Skeletal muscle cell (primary cell): ENCODE measurements around the gene TAAR8.
"Not testable (repeated sequence)": the region's sequence is repeated elsewhere in the genome, so short reads cannot be mapped to it uniquely, and the experiment has no call there.

Experiments used
- DNase-seq: peaks from one replicate; pipeline ENCODE4 v3.0.0-alpha.2; 2010; ENCODE audit warnings: low read depth
- H3K4me3 ChIP-seq: 2 replicates; pipeline ENCODE4 v1.5.1; 2011; ENCODE audit warnings: low read depth, mild to moderate bottlenecking, control low read depth, low read length, moderate library complexity

The TAAR8 gene

GRCh38 chr6:132537145-132537544 lies 15.3 kb upstream of the TAAR8 start:
- no peak for DNase-seq
- no peak overlapping the region for H3K4me3 ChIP-seq

GRCh38 chr6:132537977-132538376 lies 14.5 kb upstream of the TAAR8 start, which contains the start of gene TAAR9:
Gene TAAR9, plus strand, starts transcription at chr6:132538277. Its CDS starts 13 bp downstream, at chr6:132538290.
- H3K4me3 ChIP-seq: no peak within 1 kb of the TSS
- DNase-seq: no peak

GRCh38 chr6:132544826-132545225 lies 7.6 kb upstream of the TAAR8 start:
- no peak overlapping the region for H3K4me3 ChIP-seq
- DNase-seq: no peak

GRCh38 chr6:132548746-132549463 lies 3.6 kb upstream of the TAAR8 start:
- no peak for DNase-seq
- H3K4me3 ChIP-seq: no peak overlapping the region

- H3K4me3 ChIP-seq: no peak overlapping the region
- no peak for DNase-seq
Measured at GRCh38 chr6:132551214-132551613, 1.3 kb upstream of the TAAR8 start.

- DNase-seq, H3K4me3 ChIP-seq: not testable (repeated sequence)
Measured at GRCh38 chr6:132560087-132560486, 7.6 kb downstream of the TAAR8 start.

GRCh38 chr6:132566404-132566803 lies 13.9 kb downstream of the TAAR8 start:
- no peak for DNase-seq
- H3K4me3 ChIP-seq: no peak overlapping the region

- no peak for DNase-seq
- no peak overlapping the region for H3K4me3 ChIP-seq
Measured at GRCh38 chr6:132567566-132567965, 15.1 kb downstream of the TAAR8 start.

- H3K4me3 ChIP-seq: no peak overlapping the region
- no peak for DNase-seq
Measured at GRCh38 chr6:132568611-132569010, 16.1 kb downstream of the TAAR8 start.

- no peak for DNase-seq
- no peak overlapping the region for H3K4me3 ChIP-seq
Measured at GRCh38 chr6:132569170-132569569, 16.7 kb downstream of the TAAR8 start.

- no peak for DNase-seq
- H3K4me3 ChIP-seq: no peak within 1 kb of the TSS
Measured at GRCh38 chr6:132570221-132570777, 17.8 kb downstream of the TAAR8 start, which contains the start of gene TAAR6. Gene TAAR6, plus strand, starts transcription at chr6:132570322. Its CDS starts 0 bp downstream, at chr6:132570322.

- H3K4me3 ChIP-seq: no peak overlapping the region
- DNase-seq: no peak
Measured at GRCh38 chr6:132571774-132572173, 19.3 kb downstream of the TAAR8 start.

GRCh38 chr6:132584698-132585097 lies 32.2 kb downstream of the TAAR8 start:
- no peak for DNase-seq
- H3K4me3 ChIP-seq: no peak overlapping the region

- no peak for DNase-seq
- no peak overlapping the region for H3K4me3 ChIP-seq
Measured at GRCh38 chr6:132587424-132587823, 35.0 kb downstream of the TAAR8 start.

- no peak for DNase-seq
Measured at GRCh38 chr6:132589454-132589853, 37.0 kb downstream of the TAAR8 start, which contains the start of gene TAAR5. Gene TAAR5, minus strand, starts transcription at chr6:132589741. Its CDS starts 55 bp downstream, at chr6:132589686.

GRCh38 chr6:132590362-132590761 lies 37.9 kb downstream of the TAAR8 start:
- H3K4me3 ChIP-seq: no peak overlapping the region
- no peak for DNase-seq

More at GRCh38 chr6:132589454-132589853, 37.0 kb downstream of the TAAR8 start, which contains the start of gene TAAR5:
- no peak within 1 kb of the TSS for H3K4me3 ChIP-seq

- DNase-seq: no peak
- H3K4me3 ChIP-seq: no peak overlapping the region
Measured at GRCh38 chr6:132592855-132593254, 40.4 kb downstream of the TAAR8 start.

- DNase-seq: no peak
Measured at GRCh38 chr6:132596201-132596600, 43.7 kb downstream of the TAAR8 start.

GRCh38 chr6:132598473-132598872 lies 46.0 kb downstream of the TAAR8 start:
- no peak for DNase-seq
- H3K4me3 ChIP-seq: no peak overlapping the region

More at GRCh38 chr6:132596201-132596600, 43.7 kb downstream of the TAAR8 start:
- H3K4me3 ChIP-seq: no peak overlapping the region

GRCh38 chr6:132600900-132601299 lies 48.4 kb downstream of the TAAR8 start:
- not testable (repeated sequence) for DNase-seq, H3K4me3 ChIP-seq
